ENCODE measurements around the gene CRMP1.

Gene CRMP1

GRCh38 chr4:5893004-5893580, at the start of gene CRMP1:
CRMP1 (minus strand) TSS chr4:5893086; CDS start chr4:5892969, 117 bp downstream.
- Mint-ChIP-seq H3K36me3 (ENCODE audit: low read depth) (no peaks in the 10 kb centered on the region), H3K27me3 (ENCODE audit: low read depth, poor library complexity) (peaks cover 80% of the 10 kb centered on the region), H3K4me1 (peaks cover 40% of the 10 kb centered on the region), H3K27ac (no peak within 1 kb of the TSS), H3K9me3 (peaks cover 18% of the 10 kb centered on the region), H3K4me3 (peak within 1 kb of the TSS; percentile 73)
- peak; percentile 85 for DNase-seq
- TF ChIP-seq, protein P1, sequence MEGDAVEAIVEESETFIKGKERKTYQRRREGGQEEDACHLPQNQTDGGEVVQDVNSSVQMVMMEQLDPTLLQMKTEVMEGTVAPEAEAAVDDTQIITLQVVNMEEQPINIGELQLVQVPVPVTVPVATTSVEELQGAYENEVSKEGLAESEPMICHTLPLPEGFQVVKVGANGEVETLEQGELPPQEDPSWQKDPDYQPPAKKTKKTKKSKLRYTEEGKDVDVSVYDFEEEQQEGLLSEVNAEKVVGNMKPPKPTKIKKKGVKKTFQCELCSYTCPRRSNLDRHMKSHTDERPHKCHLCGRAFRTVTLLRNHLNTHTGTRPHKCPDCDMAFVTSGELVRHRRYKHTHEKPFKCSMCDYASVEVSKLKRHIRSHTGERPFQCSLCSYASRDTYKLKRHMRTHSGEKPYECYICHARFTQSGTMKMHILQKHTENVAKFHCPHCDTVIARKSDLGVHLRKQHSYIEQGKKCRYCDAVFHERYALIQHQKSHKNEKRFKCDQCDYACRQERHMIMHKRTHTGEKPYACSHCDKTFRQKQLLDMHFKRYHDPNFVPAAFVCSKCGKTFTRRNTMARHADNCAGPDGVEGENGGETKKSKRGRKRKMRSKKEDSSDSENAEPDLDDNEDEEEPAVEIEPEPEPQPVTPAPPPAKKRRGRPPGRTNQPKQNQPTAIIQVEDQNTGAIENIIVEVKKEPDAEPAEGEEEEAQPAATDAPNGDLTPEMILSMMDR (IDR thresholded peaks at IDR 0.05) = no peak

DNA sequence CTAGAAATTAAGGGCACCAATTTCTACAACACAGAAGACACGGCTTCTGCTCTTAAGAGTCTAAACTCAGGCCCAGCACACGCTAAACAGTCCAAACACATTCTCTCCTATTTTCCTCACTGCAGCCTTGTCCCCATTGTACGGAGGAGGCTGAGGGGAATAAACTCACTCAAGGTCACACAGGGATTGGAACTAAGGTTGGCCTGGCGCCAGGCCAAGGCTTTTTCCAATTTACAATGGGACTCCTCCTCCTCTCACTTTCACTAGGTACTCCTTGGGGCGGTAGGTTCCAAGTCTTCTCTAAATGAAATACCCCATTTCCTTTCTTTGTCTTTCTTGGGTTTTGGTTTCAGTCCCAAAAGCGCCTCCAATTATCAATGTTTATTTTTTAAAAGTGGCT, 48.7 kb upstream of the CRMP1 start:
- H3K4me1 Mint-ChIP-seq = peaks cover 58% of the 10 kb centered on the region
- no peak for DNase-seq
- peaks cover 5% of the 10 kb centered on the region for H3K27me3 Mint-ChIP-seq (ENCODE audit: low read depth, poor library complexity)
- H3K27ac Mint-ChIP-seq = no peak overlapping the region
- no peak overlapping the region for H3K4me3 Mint-ChIP-seq
- no peaks in the 10 kb centered on the region for H3K36me3 Mint-ChIP-seq (ENCODE audit: low read depth)
- TF ChIP-seq, protein P1 (IDR thresholded peaks at IDR 0.05) = no peak
- peaks cover 19% of the 10 kb centered on the region for H3K9me3 Mint-ChIP-seq

GRCh38 chr4:5940470-5941203, 47.8 kb upstream of the CRMP1 start:
- peak overlapping the region; percentile 15 for H3K4me3 Mint-ChIP-seq
- peaks cover 54% of the 10 kb centered on the region for H3K4me1 Mint-ChIP-seq
- peak overlapping the region; percentile 82 for H3K27ac Mint-ChIP-seq
- H3K27me3 Mint-ChIP-seq (ENCODE audit: low read depth, poor library complexity) = peaks cover 5% of the 10 kb centered on the region
- TF ChIP-seq, protein P1 (IDR thresholded peaks at IDR 0.05) = no peak
- peaks cover 15% of the 10 kb centered on the region for H3K9me3 Mint-ChIP-seq
- DNase-seq = peak; percentile 66
- no peaks in the 10 kb centered on the region for H3K36me3 Mint-ChIP-seq (ENCODE audit: low read depth)

DNA sequence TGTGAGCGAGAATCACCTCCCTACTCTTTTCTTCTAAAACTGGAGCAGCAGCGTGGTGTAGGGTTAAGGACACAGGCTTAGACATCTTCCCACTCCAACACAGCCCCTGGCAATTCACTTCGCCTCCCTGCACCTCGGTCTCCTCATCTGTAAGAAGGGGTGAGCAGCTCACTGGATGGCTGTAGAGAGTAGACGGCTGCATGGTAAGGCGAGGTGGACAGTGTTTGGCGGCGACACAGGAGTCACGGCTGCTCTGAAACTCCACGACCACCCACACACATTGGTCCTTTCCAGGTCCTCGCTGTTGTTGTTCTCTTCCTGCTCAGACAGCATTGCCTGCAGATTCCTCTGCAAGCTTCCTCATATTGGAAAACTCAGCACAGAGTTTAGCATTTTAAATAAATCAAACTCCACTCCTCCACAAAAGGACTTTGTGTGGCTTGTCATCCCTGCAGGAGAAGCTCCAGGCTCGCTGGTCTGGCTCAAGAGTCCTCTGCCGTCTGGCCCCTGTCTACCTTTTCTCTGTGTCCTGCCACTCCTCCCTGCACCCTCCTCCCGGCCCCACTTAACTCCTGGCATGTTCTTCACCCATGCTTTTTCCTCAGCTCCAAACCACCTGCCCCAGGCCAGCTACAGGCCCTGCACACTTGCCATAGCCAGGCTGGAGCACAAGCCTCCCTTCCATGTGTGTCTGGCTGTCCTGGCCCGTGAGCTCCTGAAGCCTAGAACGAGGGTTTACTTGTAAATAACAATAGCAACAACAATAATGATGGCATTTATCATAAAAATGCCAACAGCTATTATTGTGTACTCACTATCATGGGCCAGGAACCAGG, 41.3 kb upstream of the CRMP1 start:
- no peak overlapping the region for H3K27ac Mint-ChIP-seq
- TF ChIP-seq, protein P1 (IDR thresholded peaks at IDR 0.05) = no peak
- no peak overlapping the region for H3K4me3 Mint-ChIP-seq
- H3K36me3 Mint-ChIP-seq (ENCODE audit: low read depth) = no peaks in the 10 kb centered on the region
- no peaks in the 10 kb centered on the region for H3K9me3 Mint-ChIP-seq
- no peak for DNase-seq
- peaks cover 31% of the 10 kb centered on the region for H3K27me3 Mint-ChIP-seq (ENCODE audit: low read depth, poor library complexity)
- peaks cover 33% of the 10 kb centered on the region for H3K4me1 Mint-ChIP-seq

- H3K27ac Mint-ChIP-seq = no peak overlapping the region
- H3K4me1 Mint-ChIP-seq = peaks cover 30% of the 10 kb centered on the region
- DNase-seq = no peak
- H3K9me3 Mint-ChIP-seq = no peaks in the 10 kb centered on the region
- H3K4me3 Mint-ChIP-seq = no peak overlapping the region
- H3K36me3 Mint-ChIP-seq (ENCODE audit: low read depth) = no peaks in the 10 kb centered on the region
- H3K27me3 Mint-ChIP-seq (ENCODE audit: low read depth, poor library complexity) = peaks cover 31% of the 10 kb centered on the region
- TF ChIP-seq, protein P1 (IDR thresholded peaks at IDR 0.05) = no peak
These were observed 40.2 kb upstream of the CRMP1 start for GRCh38 chr4:5933116-5933515.

Data from nephron progenitor cell (in vitro differentiated cells).